Hematopoietic multipotent progenitor cell treated with erythropoietin and hydrocortisone succinate and interleukin-3 and kit ligand, for 4 days (in vitro differentiated cells): ENCODE data around the gene HPS3.
A peak's percentile ranks its signal among the peaks of the same experiment; 100 is the strongest.

Experiments
- DNase-seq: peaks from one replicate; pipeline ENCODE4 v3.0.0-alpha.2; 2015

The HPS3 gene

GRCh38 chr3:149120051-149120972 is 9.1 kb upstream of the HPS3 start:
- peak; percentile 86 for DNase-seq

- DNase-seq: no peak
Observed at GRCh38 chr3:149122721-149123578, 6.5 kb upstream of the HPS3 start.

GRCh38 chr3:149128821-149129220 is 617 bp upstream of the HPS3 start:
- DNase-seq: no peak

GRCh38 chr3:149131589-149131988 is 2.2 kb downstream of the HPS3 start:
- no peak for DNase-seq

- no peak for DNase-seq
Observed at GRCh38 chr3:149134575-149134974, 5.1 kb downstream of the HPS3 start.

GRCh38 chr3:149142682-149143081 is 13.2 kb downstream of the HPS3 start:
- no peak for DNase-seq

- DNase-seq: no peak
Observed at GRCh38 chr3:149145356-149145755, 15.9 kb downstream of the HPS3 start.

- peak; percentile 53 for DNase-seq
Observed at GRCh38 chr3:149145974-149146373, 16.5 kb downstream of the HPS3 start.

GRCh38 chr3:149150436-149150835 is 21.0 kb downstream of the HPS3 start:
- no peak for DNase-seq

GRCh38 chr3:149151843-149152242 is 22.4 kb downstream of the HPS3 start:
- peak; percentile 74 for DNase-seq

- DNase-seq: peak; percentile 15
Observed at GRCh38 chr3:149152420-149152819, 23.0 kb downstream of the HPS3 start.

- DNase-seq: no peak
Observed at GRCh38 chr3:149153402-149153801, 24.0 kb downstream of the HPS3 start.

- DNase-seq: no peak
Observed at GRCh38 chr3:149160754-149161300, 31.4 kb downstream of the HPS3 start.

GRCh38 chr3:149162007-149162406 is 32.6 kb downstream of the HPS3 start:
- no peak for DNase-seq

- peak; percentile 56 for DNase-seq
Observed at GRCh38 chr3:149163066-149163465, 33.6 kb downstream of the HPS3 start.

- DNase-seq: no peak
Observed at GRCh38 chr3:149167898-149168297, 38.5 kb downstream of the HPS3 start.

- DNase-seq: no peak
Observed at GRCh38 chr3:149170672-149171071, 41.2 kb downstream of the HPS3 start.

- no peak for DNase-seq
Observed at GRCh38 chr3:149174901-149175300, 45.5 kb downstream of the HPS3 start.

GRCh38 chr3:149177122-149177521 is 47.7 kb downstream of the HPS3 start:
- DNase-seq: no peak

GRCh38 chr3:149179220-149179619 is 49.8 kb downstream of the HPS3 start:
- no peak for DNase-seq

GRCh38 chr3:149180057-149180573 is 50.7 kb downstream of the HPS3 start:
- peak; percentile 5 for DNase-seq

- no peak for DNase-seq
Observed at GRCh38 chr3:149181182-149181581, 51.7 kb downstream of the HPS3 start.

- DNase-seq: peak; percentile 30
Observed at GRCh38 chr3:149186219-149186618, 56.8 kb downstream of the HPS3 start.
